ENCODE results near the gene MYCN.
A peak's percentile ranks its signal among the peaks of the same experiment; 100 is the strongest.
"Not testable (repeated sequence)": the region's sequence is repeated elsewhere in the genome, so short reads cannot be mapped to it uniquely, and the experiment has no call there.

MYCN gene

GRCh38 chr2:15956751-15957736 lies 16.7 kb downstream of the MYCN start:
- DNase-seq, result no peak

GRCh38 chr2:15957881-15958713 lies 17.7 kb downstream of the MYCN start:
- no peak for DNase-seq

- no peak for DNase-seq
Measured at GRCh38 chr2:15959331-15960153, 19.2 kb downstream of the MYCN start.

GRCh38 chr2:15960154-15960520 lies 19.8 kb downstream of the MYCN start:
- DNase-seq, result not testable (repeated sequence)

GRCh38 chr2:15963109-15963976 lies 23.0 kb downstream of the MYCN start:
- not testable (repeated sequence) for DNase-seq

GRCh38 chr2:15963977-15964670 lies 23.8 kb downstream of the MYCN start:
- no peak for DNase-seq

- DNase-seq, result no peak
Measured at GRCh38 chr2:15964936-15965563, 24.7 kb downstream of the MYCN start.

- DNase-seq, result no peak
Measured at GRCh38 chr2:15965564-15966019, 25.2 kb downstream of the MYCN start.

- DNase-seq, result no peak
Measured at GRCh38 chr2:15967415-15968279, 27.3 kb downstream of the MYCN start.

GRCh38 chr2:15968280-15969178 lies 28.2 kb downstream of the MYCN start:
- DNase-seq, result peak in 1 of 51 donors; percentile 74

GRCh38 chr2:15969214-15969613 lies 28.9 kb downstream of the MYCN start:
- DNase-seq, result no peak

GRCh38 chr2:15970701-15971100 lies 30.4 kb downstream of the MYCN start:
- no peak for DNase-seq

GRCh38 chr2:15971351-15971750 lies 31.0 kb downstream of the MYCN start:
- DNase-seq, result no peak

GRCh38 chr2:15971831-15972522 lies 31.6 kb downstream of the MYCN start:
- DNase-seq, result no peak

GRCh38 chr2:15973481-15974401 lies 33.4 kb downstream of the MYCN start:
- DNase-seq, result no peak
